C4-2B (cell line): Measurements from ENCODE around the gene TBC1D22A.

Experiments
- ZFX ChIP-seq: fragments of 450-650 bp; IDR thresholded peaks from 2 replicates; pipeline ENCODE4 v1.6.1; 2017
- TF ChIP-seq, protein P1 (sequence below): fragments of 450-650 bp; conservative IDR thresholded peaks from 2 replicates; pipeline ENCODE4 v1.5.1; 2017; ENCODE audit warnings: mild to moderate bottlenecking

DNA sequence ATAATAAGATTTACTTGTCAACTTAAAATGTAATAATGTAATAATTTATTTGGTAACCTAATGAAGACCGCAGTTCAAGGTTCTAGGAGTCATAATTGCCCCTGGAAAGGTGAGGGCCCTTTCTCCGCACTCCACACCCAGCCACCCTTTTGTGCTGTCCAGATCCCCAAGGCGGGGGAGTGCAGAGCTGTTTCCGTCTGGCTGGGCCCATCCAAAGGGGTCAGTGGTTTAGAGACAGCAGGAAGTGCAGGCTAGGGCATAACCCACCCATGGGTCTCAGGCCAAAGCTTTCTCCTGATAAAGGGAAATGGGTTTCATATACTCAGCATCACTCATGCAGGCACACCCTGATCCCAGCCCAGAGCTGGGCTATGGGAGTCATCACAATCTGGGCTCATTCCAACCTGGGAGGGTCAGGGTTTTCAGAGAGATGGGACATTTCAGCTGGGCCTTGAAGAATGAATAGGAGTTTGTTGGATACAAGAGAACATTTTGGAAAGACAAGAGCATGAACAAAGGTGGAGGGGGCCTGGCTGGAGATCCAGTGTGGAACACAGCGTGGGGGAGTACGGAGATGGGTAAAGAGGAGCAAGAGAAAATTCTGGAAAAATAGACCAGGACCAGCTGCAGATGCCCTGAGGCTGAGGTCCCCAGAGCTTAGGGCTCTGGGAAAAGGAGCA lies 432.2 kb downstream of the TBC1D22A start:
- TF ChIP-seq, protein P1, sequence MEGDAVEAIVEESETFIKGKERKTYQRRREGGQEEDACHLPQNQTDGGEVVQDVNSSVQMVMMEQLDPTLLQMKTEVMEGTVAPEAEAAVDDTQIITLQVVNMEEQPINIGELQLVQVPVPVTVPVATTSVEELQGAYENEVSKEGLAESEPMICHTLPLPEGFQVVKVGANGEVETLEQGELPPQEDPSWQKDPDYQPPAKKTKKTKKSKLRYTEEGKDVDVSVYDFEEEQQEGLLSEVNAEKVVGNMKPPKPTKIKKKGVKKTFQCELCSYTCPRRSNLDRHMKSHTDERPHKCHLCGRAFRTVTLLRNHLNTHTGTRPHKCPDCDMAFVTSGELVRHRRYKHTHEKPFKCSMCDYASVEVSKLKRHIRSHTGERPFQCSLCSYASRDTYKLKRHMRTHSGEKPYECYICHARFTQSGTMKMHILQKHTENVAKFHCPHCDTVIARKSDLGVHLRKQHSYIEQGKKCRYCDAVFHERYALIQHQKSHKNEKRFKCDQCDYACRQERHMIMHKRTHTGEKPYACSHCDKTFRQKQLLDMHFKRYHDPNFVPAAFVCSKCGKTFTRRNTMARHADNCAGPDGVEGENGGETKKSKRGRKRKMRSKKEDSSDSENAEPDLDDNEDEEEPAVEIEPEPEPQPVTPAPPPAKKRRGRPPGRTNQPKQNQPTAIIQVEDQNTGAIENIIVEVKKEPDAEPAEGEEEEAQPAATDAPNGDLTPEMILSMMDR: no peak
- no peak for TF ChIP-seq ZFX
